ENCODE results near the gene CNGB1. TPM values are rescaled to one million over a fixed set of nuclear protein-coding genes. Genes with fewer than 3 reads are reported as not detected.

The CNGB1 gene
- total RNA-seq, 1 experiment from 2014 or later, result not detected

- no TSS peak for BruUV-seq (replicated peaks)
- ChIA-PET CTCF (no interaction called here), POLR2A (no interaction called here)
- H3K36me3 Mint-ChIP-seq (ENCODE audit: insufficient read depth, unreplicated experiment), result no peaks in the 10 kb centered on the region
- no peak for TF ChIP-seq CTCF (IDR thresholded peaks at IDR 0.05; ENCODE audit: unreplicated experiment)
- no peak for DNase-seq (ENCODE audit: unreplicated experiment)
- no peaks in the 10 kb centered on the region for H3K27me3 Mint-ChIP-seq (ENCODE audit: insufficient read depth, unreplicated experiment)
- intact Hi-C loops (cut with micrococcal nuclease), result no loop called here
- H3K27ac Mint-ChIP-seq (ENCODE audit: low read depth, unreplicated experiment), result no peak overlapping the region
- H3K4me1 Mint-ChIP-seq (ENCODE audit: insufficient read depth, unreplicated experiment), result peaks cover 23% of the 10 kb centered on the region
- no peaks in the 10 kb centered on the region for H3K9me3 Mint-ChIP-seq (ENCODE audit: unreplicated experiment)
- H3K4me3 Mint-ChIP-seq (ENCODE audit: unreplicated experiment), result no peak overlapping the region
Observed at GRCh38 chr16:57912529-57913260, 58.2 kb downstream of the CNGB1 start.

- no peak for TF ChIP-seq CTCF (IDR thresholded peaks at IDR 0.05; ENCODE audit: unreplicated experiment)
- POLR2A ChIA-PET, result interaction anchor here (0.7 to 1.1 kb wide), 2 partner anchors 9 to 89 kb away, joined by 3 to 4 read pairs; partner anchors contain the start of gene ZNF319
- H3K4me3 Mint-ChIP-seq (ENCODE audit: unreplicated experiment), result no peak overlapping the region
- no peaks in the 10 kb centered on the region for H3K36me3 Mint-ChIP-seq (ENCODE audit: insufficient read depth, unreplicated experiment)
- H3K4me1 Mint-ChIP-seq (ENCODE audit: insufficient read depth, unreplicated experiment), result peaks cover 14% of the 10 kb centered on the region
- intact Hi-C loops (cut with micrococcal nuclease), result no loop called here
- DNase-seq (ENCODE audit: unreplicated experiment), result peak; percentile 36
- no peak overlapping the region for H3K27ac Mint-ChIP-seq (ENCODE audit: low read depth, unreplicated experiment)
- H3K27me3 Mint-ChIP-seq (ENCODE audit: insufficient read depth, unreplicated experiment), result no peaks in the 10 kb centered on the region
- H3K9me3 Mint-ChIP-seq (ENCODE audit: unreplicated experiment), result no peaks in the 10 kb centered on the region
- CTCF ChIA-PET, result interaction anchor here (0.6 to 0.9 kb wide), 2 partner anchors 11 to 96 kb away, joined by 3 to 4 read pairs; no protein-coding TSS in a partner anchor
- BruUV-seq (replicated peaks), result no TSS peak
Observed at GRCh38 chr16:57911743-57912142, 59.2 kb downstream of the CNGB1 start.

GRCh38 chr16:57910696-57911095 lies 60.2 kb downstream of the CNGB1 start:
- H3K27me3 Mint-ChIP-seq (ENCODE audit: insufficient read depth, unreplicated experiment), result no peaks in the 10 kb centered on the region
- H3K36me3 Mint-ChIP-seq (ENCODE audit: insufficient read depth, unreplicated experiment), result no peaks in the 10 kb centered on the region
- H3K9me3 Mint-ChIP-seq (ENCODE audit: unreplicated experiment), result no peaks in the 10 kb centered on the region
- no peak for TF ChIP-seq CTCF (IDR thresholded peaks at IDR 0.05; ENCODE audit: unreplicated experiment)
- no peak overlapping the region for H3K4me3 Mint-ChIP-seq (ENCODE audit: unreplicated experiment)
- ChIA-PET POLR2A (interaction anchor here (0.7 to 1.2 kb wide), 5 partner anchors 45 to 91 kb away, joined by 3 to 4 read pairs (median 3); partner anchors contain the start of genes USB1 and ZNF319), CTCF (no interaction called here)
- no peak overlapping the region for H3K27ac Mint-ChIP-seq (ENCODE audit: low read depth, unreplicated experiment)
- peak; percentile 64 for DNase-seq (ENCODE audit: unreplicated experiment)
- peaks cover 14% of the 10 kb centered on the region for H3K4me1 Mint-ChIP-seq (ENCODE audit: insufficient read depth, unreplicated experiment)
- BruUV-seq (replicated peaks), result no TSS peak
- intact Hi-C loops (cut with micrococcal nuclease), result no loop called here

- POLR2A ChIA-PET, result interaction anchor here (0.8 kb wide), 1 partner anchor 92 kb away, joined by 3 read pairs; the partner anchor contains the start of gene USB1
- no TSS peak for BruUV-seq (replicated peaks)
- H3K4me1 Mint-ChIP-seq (ENCODE audit: insufficient read depth, unreplicated experiment), result peaks cover 14% of the 10 kb centered on the region
Observed at GRCh38 chr16:57908409-57908987, 62.4 kb downstream of the CNGB1 start.

More at GRCh38 chr16:57908409-57908987, 62.4 kb downstream of the CNGB1 start:
- Mint-ChIP-seq H3K4me3 (ENCODE audit: unreplicated experiment) (no peak overlapping the region), H3K36me3 (ENCODE audit: insufficient read depth, unreplicated experiment) (no peaks in the 10 kb centered on the region), H3K27ac (ENCODE audit: low read depth, unreplicated experiment) (no peak overlapping the region), H3K9me3 (ENCODE audit: unreplicated experiment) (no peaks in the 10 kb centered on the region), H3K27me3 (ENCODE audit: insufficient read depth, unreplicated experiment) (no peaks in the 10 kb centered on the region)
- no peak for DNase-seq (ENCODE audit: unreplicated experiment)
- CTCF ChIA-PET, result interaction anchor here (0.7 to 3.4 kb wide), 3 partner anchors 9 to 91 kb away, joined by 7 to 28 read pairs (median 11); partner anchors contain the start of genes USB1 and ZNF319
- TF ChIP-seq CTCF (IDR thresholded peaks at IDR 0.05; ENCODE audit: unreplicated experiment), result no peak
- intact Hi-C loops (cut with micrococcal nuclease), result no loop called here

Measured in MCF 10A (cell line).